Muscle layer of colon (tissue), 2 donors: Measurements from ENCODE around the gene NXPE4.

ENCODE experiments used
- H3K27ac ChIP-seq: one replicate; pipeline ENCODE4 v1.7.0; 2013; ENCODE audit warnings: low read depth, mild to moderate bottlenecking, low read length, moderate library complexity
- H3K27me3 ChIP-seq, 2 donors: one replicate each; pipeline ENCODE4 v1.7.0; 2013; ENCODE audit warnings: low read length in 2 of 2, mild to moderate bottlenecking in 2 of 2; ENCODE audit not compliant: insufficient read depth in 2 of 2, control insufficient read depth in 1 of 2
- H3K36me3 ChIP-seq: one replicate; pipeline ENCODE4 v1.7.0; 2013; ENCODE audit warnings: mild to moderate bottlenecking, low read length; ENCODE audit not compliant: insufficient read depth
- H3K4me1 ChIP-seq: one replicate; pipeline ENCODE4 v1.7.0; 2013; ENCODE audit warnings: mild to moderate bottlenecking, low read length; ENCODE audit not compliant: insufficient read depth
- H3K4me3 ChIP-seq, 2 donors: one replicate each; pipeline ENCODE4 v1.7.0; 2013; ENCODE audit warnings: low read length in 2 of 2, low read depth in 1 of 2, mild to moderate bottlenecking in 1 of 2, moderate library complexity in 1 of 2
- H3K9ac ChIP-seq: one replicate; pipeline ENCODE4 v1.7.0; 2013; ENCODE audit warnings: low read length
- H3K9me3 ChIP-seq: one replicate; pipeline ENCODE4 v1.7.0; 2013; ENCODE audit warnings: mild to moderate bottlenecking, low read length
- donor health status: abdominal sarcoma.
- donor health status: Adenocarcinoma of cecum.

The NXPE4 gene

DNA sequence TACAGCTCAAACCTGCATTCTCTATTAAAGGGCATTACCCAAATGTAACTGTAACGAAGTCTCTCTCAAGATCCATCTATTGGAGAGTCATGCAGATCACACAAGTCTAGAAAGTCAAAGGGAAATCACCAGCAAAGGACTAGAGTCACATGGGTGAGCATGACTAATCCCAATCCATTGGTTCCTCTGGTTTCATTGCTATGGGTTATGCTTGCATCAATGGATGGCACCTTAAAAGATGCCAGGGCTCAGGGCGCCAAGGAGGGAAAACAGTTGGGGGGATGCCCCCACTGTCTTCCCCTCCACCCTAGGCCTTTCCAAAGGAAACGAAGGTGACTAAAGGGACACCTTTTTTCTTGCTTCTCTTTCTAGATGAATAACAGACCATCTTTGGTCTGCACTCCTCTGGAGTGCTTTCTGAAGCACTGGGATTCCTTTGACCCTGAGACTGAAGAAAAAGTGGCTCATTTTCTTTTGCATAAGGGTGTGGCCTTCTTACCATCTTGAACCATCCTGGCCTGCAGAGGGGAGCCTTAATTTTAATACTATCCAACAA, 8.1 kb downstream of the NXPE4 start:
- Histone ChIP-seq H3K27ac (no peak overlapping the region), H3K27me3 (no peaks in the 10 kb centered on the region), H3K9me3 (no peaks in the 10 kb centered on the region), H3K9ac (no peak overlapping the region), H3K4me3 (no peak overlapping the region), H3K36me3 (no peaks in the 10 kb centered on the region), H3K4me1 (no peaks in the 10 kb centered on the region)

DNA sequence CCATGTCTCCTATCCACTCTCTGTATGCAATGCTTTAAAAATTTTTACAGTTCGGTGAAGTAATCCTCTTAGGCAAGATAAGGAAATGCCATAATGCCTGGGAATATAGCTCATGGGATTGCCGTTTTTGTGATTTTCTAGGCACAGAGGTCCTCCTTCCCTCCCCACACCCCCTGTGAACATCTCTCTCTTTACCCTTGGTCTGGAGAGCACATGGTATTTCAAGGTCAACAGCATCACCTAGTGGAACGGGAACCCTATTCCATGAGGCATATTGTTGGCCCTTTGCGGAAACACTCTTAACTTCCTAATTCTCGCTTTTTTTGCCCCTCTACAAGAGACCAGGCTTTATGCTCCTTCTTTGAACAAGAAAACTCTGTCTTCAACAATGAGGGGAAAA, 8.8 kb downstream of the NXPE4 start:
- Histone ChIP-seq H3K9me3 (no peaks in the 10 kb centered on the region), H3K9ac (no peak overlapping the region), H3K4me1 (no peaks in the 10 kb centered on the region), H3K36me3 (no peaks in the 10 kb centered on the region), H3K4me3 (no peak overlapping the region), H3K27me3 (no peaks in the 10 kb centered on the region), H3K27ac (no peak overlapping the region)

DNA sequence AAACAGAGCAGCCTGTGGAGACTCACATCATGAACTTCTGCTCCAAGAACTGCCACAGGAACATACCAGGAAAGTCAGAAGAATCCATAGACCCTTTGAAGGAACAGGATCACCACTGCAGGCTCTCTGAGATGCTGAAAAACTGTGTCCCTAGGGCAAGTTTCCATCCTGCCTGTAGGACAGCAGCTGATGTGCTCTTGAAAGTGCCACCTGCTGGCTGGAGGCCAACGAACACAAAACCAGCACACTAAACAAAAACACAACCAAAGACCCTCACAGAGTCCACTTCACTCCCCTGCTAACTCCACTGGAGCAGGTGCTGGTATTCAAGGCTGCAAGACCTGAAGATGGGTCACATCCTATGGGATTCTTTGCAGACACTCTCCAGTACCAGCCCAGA, 23.9 kb downstream of the NXPE4 start:
- no peaks in the 10 kb centered on the region for H3K36me3 ChIP-seq
- no peaks in the 10 kb centered on the region for H3K9me3 ChIP-seq
- no peaks in the 10 kb centered on the region for H3K4me1 ChIP-seq
- no peak overlapping the region for H3K4me3 ChIP-seq
- H3K27ac ChIP-seq = no peak overlapping the region
- H3K27me3 ChIP-seq = no peaks in the 10 kb centered on the region
- no peak overlapping the region for H3K9ac ChIP-seq

DNA sequence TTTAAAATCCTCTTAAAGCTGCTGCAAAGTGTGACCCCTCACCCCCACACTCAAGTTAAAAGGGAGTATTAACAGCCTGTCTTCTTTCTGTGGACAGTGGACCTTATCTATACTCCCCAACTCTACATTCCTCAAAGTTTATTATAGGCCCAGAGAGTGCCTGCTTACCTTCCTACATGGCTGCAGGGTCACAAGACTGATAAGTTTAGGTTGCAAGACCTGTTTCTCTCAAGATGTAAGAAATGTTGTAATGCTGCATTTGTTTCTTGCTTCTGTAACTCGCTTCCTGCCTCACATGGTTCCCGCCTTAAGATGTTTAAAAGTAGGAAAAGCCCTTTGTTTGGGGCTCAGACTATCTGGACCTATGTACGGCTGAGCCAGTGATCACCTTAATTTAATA, 25.8 kb downstream of the NXPE4 start:
- Histone ChIP-seq H3K36me3 (no peaks in the 10 kb centered on the region), H3K9ac (no peak overlapping the region), H3K4me1 (no peaks in the 10 kb centered on the region)

DNA sequence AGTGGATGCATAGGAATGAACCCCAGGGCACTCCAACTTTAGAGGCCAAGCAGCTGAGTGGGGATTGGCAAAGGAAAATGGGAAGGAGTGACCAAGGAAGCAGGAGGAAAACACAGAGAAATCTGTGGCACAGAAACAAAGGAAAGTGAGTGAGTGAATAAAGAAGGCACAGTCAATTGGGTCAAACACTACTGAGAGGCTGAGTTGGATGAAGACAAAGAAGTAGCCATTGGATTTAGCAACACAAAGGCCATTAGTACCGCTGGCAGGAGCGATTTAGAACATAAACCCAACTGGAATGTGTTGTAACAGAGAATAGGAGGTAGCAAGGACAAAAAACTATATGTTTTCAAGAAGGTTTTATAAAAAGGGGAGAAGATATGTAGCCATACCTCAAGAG, 29.3 kb downstream of the NXPE4 start:
- H3K27ac ChIP-seq = no peak overlapping the region
- H3K4me3 ChIP-seq = no peak overlapping the region
- H3K9ac ChIP-seq = no peak overlapping the region
- no peaks in the 10 kb centered on the region for H3K27me3 ChIP-seq
- no peaks in the 10 kb centered on the region for H3K4me1 ChIP-seq
- no peaks in the 10 kb centered on the region for H3K36me3 ChIP-seq
- no peaks in the 10 kb centered on the region for H3K9me3 ChIP-seq

More for the DNA sequence above, 25.8 kb downstream of the NXPE4 start:
- Histone ChIP-seq H3K27ac (no peak overlapping the region), H3K27me3 (no peaks in the 10 kb centered on the region), H3K4me3 (no peak overlapping the region), H3K9me3 (no peaks in the 10 kb centered on the region)

DNA sequence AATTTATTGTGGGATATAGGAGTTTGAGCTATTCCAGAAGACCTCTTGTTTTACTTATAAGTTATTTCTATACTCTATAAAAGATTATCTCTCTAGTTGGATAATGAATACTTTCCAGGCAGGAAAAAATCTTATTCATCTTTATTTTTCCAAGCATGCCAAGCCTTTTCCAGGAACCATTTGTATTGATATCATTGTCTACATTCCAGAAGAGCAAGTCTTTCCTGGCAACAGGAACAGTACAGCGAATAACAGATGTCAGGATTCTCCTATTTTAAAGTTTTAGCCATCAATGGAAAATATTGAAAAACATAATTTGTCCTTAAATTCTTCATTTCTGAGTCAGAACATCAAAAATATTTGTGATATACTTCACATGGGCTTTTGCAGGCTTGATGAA, 30.8 kb downstream of the NXPE4 start:
- H3K36me3 ChIP-seq = no peaks in the 10 kb centered on the region
- no peaks in the 10 kb centered on the region for H3K27me3 ChIP-seq
- no peak overlapping the region for H3K4me3 ChIP-seq
- H3K9me3 ChIP-seq = no peaks in the 10 kb centered on the region
- no peak overlapping the region for H3K9ac ChIP-seq
- no peaks in the 10 kb centered on the region for H3K4me1 ChIP-seq
- no peak overlapping the region for H3K27ac ChIP-seq

DNA sequence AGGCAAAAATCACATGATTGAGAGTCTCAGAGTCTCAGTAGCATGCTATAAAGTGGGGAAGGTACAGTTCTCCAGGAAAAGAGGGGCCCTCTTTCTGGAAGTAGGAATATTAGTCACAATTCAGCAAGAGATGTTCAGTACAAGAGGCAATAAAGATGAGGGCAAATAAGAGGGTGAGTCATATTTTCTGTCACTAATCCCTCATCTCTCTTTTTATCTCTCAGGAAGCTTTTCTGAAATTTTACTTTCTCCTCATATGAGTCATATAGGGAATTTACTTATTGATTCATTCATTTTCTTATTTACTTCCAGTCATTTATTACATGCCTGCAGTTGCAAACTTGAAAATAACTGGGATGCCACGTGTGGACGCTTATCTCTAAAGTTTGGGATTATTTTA, 32.5 kb downstream of the NXPE4 start:
- H3K36me3 ChIP-seq = no peaks in the 10 kb centered on the region
- H3K9ac ChIP-seq = no peak overlapping the region
- H3K4me3 ChIP-seq = no peak overlapping the region
- no peak overlapping the region for H3K27ac ChIP-seq
- H3K4me1 ChIP-seq = no peaks in the 10 kb centered on the region
- no peaks in the 10 kb centered on the region for H3K27me3 ChIP-seq
- no peaks in the 10 kb centered on the region for H3K9me3 ChIP-seq

DNA sequence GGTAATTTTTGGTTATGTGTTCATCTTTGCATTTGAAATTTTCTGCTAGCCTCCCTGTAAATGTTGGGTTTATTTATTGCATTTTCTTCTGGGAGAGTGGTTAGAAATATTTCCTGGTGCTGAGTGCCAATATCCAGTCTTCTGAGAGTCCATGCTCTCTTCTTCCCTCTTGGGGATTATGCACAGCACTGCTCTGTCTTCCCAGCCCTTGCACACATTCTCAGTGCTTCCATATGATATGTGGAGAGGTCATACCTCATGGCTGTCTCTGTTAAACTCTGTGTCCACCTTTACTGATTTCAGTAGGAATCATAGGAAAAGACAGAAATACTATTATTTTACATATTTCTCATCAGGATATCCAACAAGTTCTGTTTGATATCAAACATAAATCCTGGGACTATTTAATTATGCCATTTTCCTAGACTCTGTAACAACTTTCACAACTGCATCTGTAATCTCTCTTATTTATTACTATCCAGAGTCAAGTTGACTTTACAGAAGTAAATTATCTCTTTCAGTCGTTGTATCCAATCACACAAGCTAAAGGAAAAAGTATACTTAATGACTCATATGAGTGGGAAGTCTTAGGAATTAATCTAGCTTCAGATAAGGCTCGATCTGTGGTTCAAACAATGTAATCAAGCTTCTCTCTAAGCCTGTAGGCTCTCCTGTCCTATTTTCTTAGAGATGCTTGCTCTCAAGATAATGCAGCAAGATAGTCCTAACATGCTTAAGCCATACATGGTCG, 33.2 kb downstream of the NXPE4 start:
- Histone ChIP-seq H3K9ac (no peak overlapping the region), H3K27ac (no peak overlapping the region), H3K9me3 (no peaks in the 10 kb centered on the region), H3K27me3 (no peaks in the 10 kb centered on the region), H3K36me3 (no peaks in the 10 kb centered on the region), H3K4me3 (no peak overlapping the region), H3K4me1 (no peaks in the 10 kb centered on the region)

DNA sequence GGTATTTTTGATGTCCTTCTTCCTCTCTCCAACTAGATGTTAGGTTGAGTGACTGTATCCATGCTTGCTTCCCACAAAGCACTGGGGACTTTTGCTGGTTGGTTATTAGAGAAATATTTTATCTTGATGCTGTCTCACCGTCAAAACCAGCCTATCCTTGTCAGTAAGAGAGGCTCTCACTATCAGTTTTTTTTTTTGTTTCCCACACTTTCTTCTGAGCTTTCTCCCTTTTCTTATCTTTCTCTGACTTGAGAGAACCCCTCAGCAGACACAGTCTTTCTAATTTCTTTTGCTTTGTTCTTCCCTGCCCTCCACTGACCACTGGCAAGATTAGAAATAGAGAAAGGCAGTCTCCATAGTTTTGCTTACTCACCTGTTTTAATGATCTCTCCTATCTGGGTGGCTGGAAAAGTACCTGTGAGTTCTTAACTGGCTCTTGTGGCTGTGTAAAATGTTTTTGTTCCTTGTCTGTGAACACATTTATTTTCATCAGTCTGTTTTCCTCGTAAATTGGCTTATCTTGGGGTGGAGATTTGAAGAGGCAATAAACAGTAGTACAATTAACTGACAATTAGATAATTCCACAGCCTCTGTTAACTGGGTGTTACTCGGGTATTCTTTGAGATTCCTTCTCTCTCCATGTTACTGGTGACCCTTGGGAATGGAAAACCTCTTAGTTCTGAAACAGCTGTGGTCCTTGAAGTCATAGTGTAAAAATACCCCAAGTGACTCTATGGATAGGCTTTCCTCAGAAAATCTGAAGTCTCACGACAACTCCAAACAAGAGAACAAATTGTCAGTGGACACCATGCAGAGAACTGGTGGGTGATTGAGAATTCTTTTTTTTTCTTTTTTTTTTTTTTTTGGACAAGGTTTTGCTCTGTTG, 35.9 kb downstream of the NXPE4 start, which contains the start of gene NXPE1:
Gene NXPE1, minus strand, starts transcription at position 457 of the 886 bp plus-strand sequence. CDS start 8,680 bp downstream, outside the sequence.
- Histone ChIP-seq H3K9ac (no peak within 1 kb of the TSS), H3K36me3 (no peaks in the 10 kb centered on the region), H3K9me3 (no peaks in the 10 kb centered on the region), H3K27ac (no peak within 1 kb of the TSS), H3K4me3 (no peak within 1 kb of the TSS), H3K27me3 (no peaks in the 10 kb centered on the region), H3K4me1 (no peaks in the 10 kb centered on the region)

DNA sequence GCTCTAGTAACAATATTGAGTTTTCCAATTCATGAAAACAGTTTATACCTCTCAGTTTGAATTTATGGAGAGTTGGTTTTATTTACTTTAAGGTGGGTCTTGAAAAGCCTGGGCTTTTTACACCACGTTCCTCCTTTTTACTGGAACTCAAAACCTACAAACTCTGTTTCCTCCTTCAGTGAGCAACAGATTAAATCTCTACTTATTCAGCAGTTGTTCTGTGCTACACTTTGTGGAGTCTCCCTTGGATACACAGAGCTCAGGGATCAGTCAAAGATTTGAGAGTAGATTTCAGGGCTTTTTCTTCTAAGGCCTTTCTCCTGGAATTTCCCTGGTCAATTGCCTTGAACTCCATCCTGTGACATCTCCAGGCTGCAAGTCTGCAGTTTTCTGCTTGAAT, 39.5 kb downstream of the NXPE4 start:
- Histone ChIP-seq H3K27ac (no peak overlapping the region), H3K27me3 (no peaks in the 10 kb centered on the region), H3K36me3 (no peaks in the 10 kb centered on the region), H3K4me3 (no peak overlapping the region), H3K9ac (no peak overlapping the region), H3K9me3 (no peaks in the 10 kb centered on the region), H3K4me1 (no peaks in the 10 kb centered on the region)

DNA sequence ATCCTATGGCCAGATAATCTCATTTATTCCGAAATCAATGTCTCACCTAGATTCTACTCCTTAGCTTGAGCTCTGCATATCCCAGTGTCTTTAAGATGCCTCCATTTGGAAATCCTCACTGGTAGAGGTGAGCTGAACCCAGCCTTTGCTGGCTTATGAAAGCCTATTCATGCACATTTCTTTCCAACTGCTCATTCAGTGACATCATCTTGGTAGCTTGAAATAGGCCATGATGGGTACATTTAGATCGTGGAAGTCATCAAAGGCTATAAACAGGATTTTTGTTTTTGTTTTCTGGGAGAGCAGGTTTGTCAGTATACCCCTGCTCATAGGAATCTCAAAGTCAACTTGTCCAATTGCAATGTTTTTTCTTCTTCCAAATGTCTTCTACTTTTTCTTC, 41.9 kb downstream of the NXPE4 start:
- no peaks in the 10 kb centered on the region for H3K36me3 ChIP-seq
- no peak overlapping the region for H3K4me3 ChIP-seq
- no peaks in the 10 kb centered on the region for H3K9me3 ChIP-seq
- no peaks in the 10 kb centered on the region for H3K27me3 ChIP-seq
- H3K9ac ChIP-seq = no peak overlapping the region
- H3K27ac ChIP-seq = no peak overlapping the region
- no peaks in the 10 kb centered on the region for H3K4me1 ChIP-seq
